Nephron (organoid): ENCODE data around the gene TMEM179.

Experiments used
- H3K27ac Mint-ChIP-seq, 3 experiments: 2 replicates each; pipeline ENCODE4 v1.8.0; 2020; ENCODE audit warnings: mixed read lengths in 3 of 3, mild to moderate bottlenecking in 2 of 3, moderate library complexity in 1 of 3
- H3K27me3 Mint-ChIP-seq: 2 replicates; pipeline ENCODE4 v1.8.0; 2021; ENCODE audit warnings: low read depth, mild to moderate bottlenecking, moderate library complexity, mixed read lengths
- H3K36me3 Mint-ChIP-seq: 2 replicates; pipeline ENCODE4 v1.8.0; 2020; ENCODE audit warnings: low read depth, mixed read lengths
- H3K4me1 Mint-ChIP-seq: 2 replicates; pipeline ENCODE4 v1.8.0; 2020; ENCODE audit warnings: mixed read lengths
- H3K4me3 Mint-ChIP-seq, 3 experiments: 2 replicates each; pipeline ENCODE4 v1.8.0; 2020; ENCODE audit warnings: mild to moderate bottlenecking in 3 of 3, mixed read lengths in 3 of 3, moderate library complexity in 2 of 3
- H3K9me3 Mint-ChIP-seq: 2 replicates; pipeline ENCODE4 v1.8.0; 2020; ENCODE audit warnings: mixed read lengths
- TF ChIP-seq, protein P1 (sequence below), 3 experiments: fragments of 200-600 bp; sonication (generic); IDR thresholded peaks; one replicate each; pipeline ENCODE4 v1.5.0; 2021; ENCODE audit warnings: antibody characterized with exemption in 3 of 3; ENCODE audit not compliant: unreplicated experiment in 3 of 3

TMEM179 gene

DNA sequence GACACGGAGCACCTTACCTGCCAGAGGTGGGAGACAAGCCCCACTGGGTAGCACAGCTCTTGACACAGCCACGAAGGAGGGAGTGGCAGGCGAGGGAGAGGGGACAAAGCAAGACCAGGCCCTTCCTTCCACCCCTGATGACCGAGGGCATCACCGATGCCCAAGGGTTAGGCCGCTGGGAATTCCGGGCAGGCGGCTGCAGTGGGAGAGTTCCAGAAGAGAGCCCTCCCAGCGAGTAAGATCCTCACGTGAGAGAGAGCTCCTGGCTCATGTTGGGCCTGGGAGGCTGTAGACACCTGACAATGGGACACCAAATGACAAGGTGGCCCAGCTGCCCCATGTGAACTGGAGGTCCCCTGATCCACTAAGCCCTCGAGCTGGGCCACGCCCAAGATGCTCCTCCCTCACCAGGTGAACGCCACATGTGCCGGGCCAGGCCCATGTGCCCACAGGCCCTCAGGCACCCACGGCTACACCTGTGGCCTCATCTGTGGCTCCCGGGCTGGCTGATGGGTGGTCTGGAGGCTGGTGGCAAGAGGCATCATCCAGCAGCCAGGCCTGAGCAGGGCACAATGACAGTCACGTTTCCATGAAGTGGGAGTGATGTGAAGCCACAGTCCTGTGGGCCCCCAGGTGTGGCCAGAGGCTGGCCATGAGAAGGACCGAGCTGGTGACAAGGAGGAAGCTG, 57.1 kb downstream of the TMEM179 start:
- Mint-ChIP-seq H3K27ac (no peak overlapping the region), H3K4me3 (no peak overlapping the region), H3K4me1 (no peaks in the 10 kb centered on the region), H3K27me3 (peaks cover 55% of the 10 kb centered on the region), H3K36me3 (no peaks in the 10 kb centered on the region), H3K9me3 (no peaks in the 10 kb centered on the region)
- TF ChIP-seq, protein P1, sequence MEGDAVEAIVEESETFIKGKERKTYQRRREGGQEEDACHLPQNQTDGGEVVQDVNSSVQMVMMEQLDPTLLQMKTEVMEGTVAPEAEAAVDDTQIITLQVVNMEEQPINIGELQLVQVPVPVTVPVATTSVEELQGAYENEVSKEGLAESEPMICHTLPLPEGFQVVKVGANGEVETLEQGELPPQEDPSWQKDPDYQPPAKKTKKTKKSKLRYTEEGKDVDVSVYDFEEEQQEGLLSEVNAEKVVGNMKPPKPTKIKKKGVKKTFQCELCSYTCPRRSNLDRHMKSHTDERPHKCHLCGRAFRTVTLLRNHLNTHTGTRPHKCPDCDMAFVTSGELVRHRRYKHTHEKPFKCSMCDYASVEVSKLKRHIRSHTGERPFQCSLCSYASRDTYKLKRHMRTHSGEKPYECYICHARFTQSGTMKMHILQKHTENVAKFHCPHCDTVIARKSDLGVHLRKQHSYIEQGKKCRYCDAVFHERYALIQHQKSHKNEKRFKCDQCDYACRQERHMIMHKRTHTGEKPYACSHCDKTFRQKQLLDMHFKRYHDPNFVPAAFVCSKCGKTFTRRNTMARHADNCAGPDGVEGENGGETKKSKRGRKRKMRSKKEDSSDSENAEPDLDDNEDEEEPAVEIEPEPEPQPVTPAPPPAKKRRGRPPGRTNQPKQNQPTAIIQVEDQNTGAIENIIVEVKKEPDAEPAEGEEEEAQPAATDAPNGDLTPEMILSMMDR (IDR thresholded peaks at IDR 0.05; ENCODE audit: unreplicated experiment in 3 of 3): no peak

DNA sequence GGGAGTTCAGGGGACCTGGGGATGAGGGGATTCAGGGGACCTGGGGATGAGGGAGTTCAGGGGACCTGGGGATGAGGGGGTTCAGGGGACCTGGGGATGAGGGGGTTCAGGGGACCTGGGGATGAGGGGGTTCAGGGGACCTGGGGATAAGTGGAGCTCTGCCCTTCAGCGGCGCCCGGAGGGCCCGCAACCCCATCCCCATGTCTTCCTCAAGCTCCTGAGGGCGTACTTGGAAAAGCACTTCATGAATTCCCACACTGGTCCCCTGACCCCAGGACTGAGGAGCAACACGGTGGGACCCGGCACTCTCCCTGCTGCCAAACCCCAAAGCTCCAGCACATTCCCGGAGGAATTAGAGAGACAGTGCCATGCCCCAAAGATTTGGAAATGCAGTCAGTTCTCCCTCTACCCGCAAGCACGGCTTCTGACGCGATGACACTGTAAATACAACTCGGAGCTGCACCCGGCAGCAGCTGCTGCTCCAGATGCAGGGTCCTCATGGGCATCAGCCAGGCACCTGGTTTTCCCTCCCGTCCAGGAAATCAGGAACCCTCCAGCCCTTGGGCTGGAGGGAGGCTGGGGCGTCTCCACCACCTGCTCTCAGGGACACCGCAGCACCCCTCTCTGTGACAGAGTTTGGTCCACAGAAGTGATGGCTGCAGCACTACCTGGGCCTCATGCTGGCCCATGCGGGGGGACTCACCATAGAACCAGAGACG, 57.8 kb downstream of the TMEM179 start:
- Mint-ChIP-seq H3K4me1 (no peaks in the 10 kb centered on the region), H3K27ac (no peak overlapping the region), H3K9me3 (no peaks in the 10 kb centered on the region), H3K36me3 (no peaks in the 10 kb centered on the region), H3K27me3 (peaks cover 56% of the 10 kb centered on the region), H3K4me3 (no peak overlapping the region)
- TF ChIP-seq, protein P1 (IDR thresholded peaks at IDR 0.05; ENCODE audit: unreplicated experiment in 3 of 3): no peak

DNA sequence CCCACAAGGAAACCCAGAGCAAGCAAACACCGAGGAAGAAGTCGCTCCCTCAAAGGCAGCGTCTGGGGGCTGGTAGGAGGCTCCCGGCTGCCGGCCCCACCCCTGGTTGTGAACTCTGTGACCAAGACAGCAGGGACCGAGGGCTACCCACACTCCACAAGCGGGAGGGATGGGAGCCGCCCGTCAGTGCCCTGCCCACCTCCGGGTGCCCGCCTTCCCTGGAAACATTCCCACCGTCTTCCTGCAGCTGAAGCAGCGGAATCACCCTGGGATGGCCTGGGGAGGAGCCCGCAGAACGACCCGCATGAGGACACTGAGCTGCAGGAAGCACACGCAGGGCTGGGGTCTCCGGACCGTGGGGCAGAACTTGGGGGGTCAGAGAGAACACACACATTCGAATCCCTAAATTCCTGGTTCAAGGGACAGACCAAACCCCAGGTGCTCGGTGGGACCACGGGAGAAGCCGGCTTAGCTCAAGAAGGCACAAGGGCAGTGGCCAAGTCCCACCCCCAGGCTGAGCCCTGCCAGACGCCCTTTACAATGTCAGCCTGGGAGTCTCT, 58.5 kb downstream of the TMEM179 start:
- TF ChIP-seq, protein P1 (IDR thresholded peaks at IDR 0.05; ENCODE audit: unreplicated experiment in 3 of 3): no peak
- Mint-ChIP-seq H3K36me3 (no peaks in the 10 kb centered on the region), H3K27ac (no peak overlapping the region), H3K4me3 (no peak overlapping the region), H3K4me1 (no peaks in the 10 kb centered on the region), H3K9me3 (no peaks in the 10 kb centered on the region), H3K27me3 (peaks cover 54% of the 10 kb centered on the region)

GRCh38 chr14:104545151-104545941, 59.2 kb downstream of the TMEM179 start:
- H3K4me3 Mint-ChIP-seq: no peak overlapping the region
- TF ChIP-seq, protein P1 (IDR thresholded peaks at IDR 0.05; ENCODE audit: unreplicated experiment in 3 of 3): no peak
- H3K27me3 Mint-ChIP-seq: peaks cover 47% of the 10 kb centered on the region
- H3K4me1 Mint-ChIP-seq: no peaks in the 10 kb centered on the region
- no peak overlapping the region for H3K27ac Mint-ChIP-seq
- H3K9me3 Mint-ChIP-seq: no peaks in the 10 kb centered on the region
- H3K36me3 Mint-ChIP-seq: no peaks in the 10 kb centered on the region

GRCh38 chr14:104544362-104544961, 60.1 kb downstream of the TMEM179 start:
- no peaks in the 10 kb centered on the region for H3K36me3 Mint-ChIP-seq

More at GRCh38 chr14:104544362-104544961, 60.1 kb downstream of the TMEM179 start:
- Mint-ChIP-seq H3K4me3 (no peak overlapping the region), H3K27ac (no peak overlapping the region), H3K27me3 (peaks cover 40% of the 10 kb centered on the region), H3K9me3 (no peaks in the 10 kb centered on the region), H3K4me1 (no peaks in the 10 kb centered on the region)
- TF ChIP-seq, protein P1 (IDR thresholded peaks at IDR 0.05; ENCODE audit: unreplicated experiment in 3 of 3): no peak
